ENCODE results near the gene LYG1. TPM values are rescaled to one million over a fixed set of nuclear protein-coding genes. Genes with fewer than 3 reads are reported as not detected.
A peak's percentile ranks its signal among the peaks of the same experiment; 100 is the strongest.

LYG1 gene
- total and polyA plus RNA-seq, 2 of the 13 experiments (the other 11 are each of a cell fraction or from before 2014, with no cell fraction given), result 1.00 to 2.9 TPM

DNA sequence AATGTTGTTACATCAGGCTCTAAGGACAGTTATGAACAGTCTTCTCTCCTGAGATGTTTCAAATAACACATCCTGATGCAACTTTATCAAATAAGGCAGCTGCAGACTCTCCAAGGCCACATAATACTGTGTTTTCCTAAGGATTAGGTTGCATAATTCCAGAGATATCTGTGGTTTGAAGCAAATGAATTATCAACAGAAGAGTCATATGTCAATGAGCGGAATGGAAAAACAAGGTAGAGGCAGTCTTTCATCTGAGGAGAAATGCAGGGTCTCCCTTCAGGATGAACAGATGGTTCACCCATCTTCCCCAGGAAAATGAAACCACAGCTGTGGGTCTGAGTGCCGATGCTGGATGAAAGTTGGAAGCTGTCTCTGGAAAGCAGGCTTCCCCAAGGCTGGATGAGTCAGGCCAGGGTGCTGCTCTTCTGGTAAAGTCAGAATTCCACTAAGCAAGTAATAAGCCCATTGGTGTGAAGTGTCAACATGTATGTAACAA, 22.2 kb downstream of the LYG1 start (continued):
- peak; percentile 94 for TF ChIP-seq MIXL1 (CRISPR knock-in tag; IDR thresholded peaks at IDR 0.05)
- TF ChIP-seq ZBTB8A (CRISPR knock-in tag; IDR thresholded peaks at IDR 0.05; ENCODE audit: borderline replicate concordance, low read depth), result no peak
- TF ChIP-seq, protein P1, sequence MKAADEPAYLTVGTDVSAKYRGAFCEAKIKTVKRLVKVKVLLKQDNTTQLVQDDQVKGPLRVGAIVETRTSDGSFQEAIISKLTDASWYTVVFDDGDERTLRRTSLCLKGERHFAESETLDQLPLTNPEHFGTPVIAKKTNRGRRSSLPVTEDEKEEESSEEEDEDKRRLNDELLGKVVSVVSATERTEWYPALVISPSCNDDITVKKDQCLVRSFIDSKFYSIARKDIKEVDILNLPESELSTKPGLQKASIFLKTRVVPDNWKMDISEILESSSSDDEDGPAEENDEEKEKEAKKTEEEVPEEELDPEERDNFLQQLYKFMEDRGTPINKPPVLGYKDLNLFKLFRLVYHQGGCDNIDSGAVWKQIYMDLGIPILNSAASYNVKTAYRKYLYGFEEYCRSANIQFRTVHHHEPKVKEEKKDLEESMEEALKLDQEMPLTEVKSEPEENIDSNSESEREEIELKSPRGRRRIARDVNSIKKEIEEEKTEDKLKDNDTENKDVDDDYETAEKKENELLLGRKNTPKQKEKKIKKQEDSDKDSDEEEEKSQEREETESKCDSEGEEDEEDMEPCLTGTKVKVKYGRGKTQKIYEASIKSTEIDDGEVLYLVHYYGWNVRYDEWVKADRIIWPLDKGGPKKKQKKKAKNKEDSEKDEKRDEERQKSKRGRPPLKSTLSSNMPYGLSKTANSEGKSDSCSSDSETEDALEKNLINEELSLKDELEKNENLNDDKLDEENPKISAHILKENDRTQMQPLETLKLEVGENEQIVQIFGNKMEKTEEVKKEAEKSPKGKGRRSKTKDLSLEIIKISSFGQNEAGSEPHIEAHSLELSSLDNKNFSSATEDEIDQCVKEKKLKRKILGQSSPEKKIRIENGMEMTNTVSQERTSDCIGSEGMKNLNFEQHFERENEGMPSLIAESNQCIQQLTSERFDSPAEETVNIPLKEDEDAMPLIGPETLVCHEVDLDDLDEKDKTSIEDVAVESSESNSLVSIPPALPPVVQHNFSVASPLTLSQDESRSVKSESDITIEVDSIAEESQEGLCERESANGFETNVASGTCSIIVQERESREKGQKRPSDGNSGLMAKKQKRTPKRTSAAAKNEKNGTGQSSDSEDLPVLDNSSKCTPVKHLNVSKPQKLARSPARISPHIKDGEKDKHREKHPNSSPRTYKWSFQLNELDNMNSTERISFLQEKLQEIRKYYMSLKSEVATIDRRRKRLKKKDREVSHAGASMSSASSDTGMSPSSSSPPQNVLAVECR (CRISPR knock-in tag; IDR thresholded peaks at IDR 0.05; ENCODE audit: borderline replicate concordance), result peak; percentile 41; the same call in 1 of the 2 replicates
- TF ChIP-seq WIZ (CRISPR knock-in tag; IDR thresholded peaks at IDR 0.05), result no peak
- TF ChIP-seq DMAP1 (CRISPR knock-in tag; IDR thresholded peaks at IDR 0.05), result peak; percentile 52; the same call in 1 of the 2 replicates
- TF ChIP-seq TCF12 (IDR thresholded peaks at IDR 0.05), result no peak
- TF ChIP-seq TCF12 (CRISPR knock-in tag; IDR thresholded peaks at IDR 0.05), result 0 out of 2 replicates have a peak, but pooled peaks have one; percentile 53
- TF ChIP-seq, protein P2, sequence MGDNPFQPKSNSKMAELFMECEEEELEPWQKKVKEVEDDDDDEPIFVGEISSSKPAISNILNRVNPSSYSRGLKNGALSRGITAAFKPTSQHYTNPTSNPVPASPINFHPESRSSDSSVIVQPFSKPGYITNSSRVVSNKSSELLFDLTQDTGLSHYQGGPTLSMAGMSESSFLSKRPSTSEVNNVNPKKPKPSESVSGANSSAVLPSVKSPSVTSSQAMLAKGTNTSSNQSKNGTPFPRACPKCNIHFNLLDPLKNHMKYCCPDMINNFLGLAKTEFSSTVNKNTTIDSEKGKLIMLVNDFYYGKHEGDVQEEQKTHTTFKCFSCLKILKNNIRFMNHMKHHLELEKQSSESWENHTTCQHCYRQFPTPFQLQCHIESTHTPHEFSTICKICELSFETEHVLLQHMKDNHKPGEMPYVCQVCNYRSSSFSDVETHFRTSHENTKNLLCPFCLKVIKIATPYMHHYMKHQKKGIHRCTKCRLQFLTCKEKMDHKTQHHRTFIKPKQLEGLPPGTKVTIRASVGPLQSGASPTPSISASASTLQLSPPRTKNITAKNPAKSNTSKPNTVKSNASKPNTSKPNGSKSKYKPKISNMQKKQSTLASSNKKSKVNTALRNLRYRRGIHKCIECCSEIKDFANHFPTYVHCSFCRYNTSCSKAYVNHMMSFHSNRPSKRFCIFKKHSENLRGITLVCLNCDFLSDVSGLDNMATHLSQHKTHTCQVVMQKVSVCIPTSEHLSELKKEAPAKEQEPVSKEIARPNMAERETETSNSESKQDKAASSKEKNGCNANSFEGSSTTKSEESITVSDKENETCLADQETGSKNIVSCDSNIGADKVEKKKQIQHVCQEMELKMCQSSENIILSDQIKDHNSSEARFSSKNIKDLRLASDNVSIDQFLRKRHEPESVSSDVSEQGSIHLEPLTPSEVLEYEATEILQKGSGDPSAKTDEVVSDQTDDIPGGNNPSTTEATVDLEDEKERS (CRISPR knock-in tag; IDR thresholded peaks at IDR 0.05), result peak; percentile 96
- TF ChIP-seq, protein P3, sequence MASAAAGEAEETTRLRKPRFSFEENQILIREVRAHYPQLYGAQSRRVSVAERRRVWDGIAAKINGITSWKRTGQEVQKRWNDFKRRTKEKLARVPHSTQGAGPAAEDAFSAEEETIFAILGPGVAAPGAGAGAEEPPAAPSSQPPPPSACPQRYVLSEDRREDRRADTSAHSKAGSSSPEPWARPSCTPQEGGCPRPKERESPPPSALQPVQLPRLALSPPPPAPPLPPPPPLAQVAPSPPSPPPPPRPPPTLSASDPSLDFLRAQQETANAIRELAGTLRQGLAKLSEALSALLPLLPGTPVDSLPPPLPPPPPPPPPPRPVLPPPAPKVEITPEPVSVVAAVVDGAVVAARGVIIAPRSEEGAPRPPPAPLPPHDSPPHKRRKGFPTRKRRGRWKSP (CRISPR knock-in tag; IDR thresholded peaks at IDR 0.05), result peak; percentile 79; the same call in 1 of the 2 replicates
- TF ChIP-seq CREB1 (IDR thresholded peaks at IDR 0.05), result no peak
- peak; percentile 79 for TF ChIP-seq CREB1 (CRISPR knock-in tag; IDR thresholded peaks at IDR 0.05)
- peak; percentile 58 for TF ChIP-seq ZBTB7B (CRISPR knock-in tag; IDR thresholded peaks at IDR 0.05)
- TF ChIP-seq SIN3A (IDR thresholded peaks at IDR 0.05; ENCODE audit: borderline replicate concordance, low read depth, low read length), result no peak
- TF ChIP-seq NKX3-1 (CRISPR knock-in tag; IDR thresholded peaks at IDR 0.05), result peak; percentile 45; the same call in 1 of the 2 replicates
- peak; percentile 51 for TF ChIP-seq TCF7L2 (IDR thresholded peaks at IDR 0.05; ENCODE audit: low read depth, low read length)
- peak; percentile 53; the same call in 1 of the 2 replicates for TF ChIP-seq ETV5 (CRISPR knock-in tag; IDR thresholded peaks at IDR 0.05; ENCODE audit: borderline replicate concordance)
- TF ChIP-seq, protein P4, sequence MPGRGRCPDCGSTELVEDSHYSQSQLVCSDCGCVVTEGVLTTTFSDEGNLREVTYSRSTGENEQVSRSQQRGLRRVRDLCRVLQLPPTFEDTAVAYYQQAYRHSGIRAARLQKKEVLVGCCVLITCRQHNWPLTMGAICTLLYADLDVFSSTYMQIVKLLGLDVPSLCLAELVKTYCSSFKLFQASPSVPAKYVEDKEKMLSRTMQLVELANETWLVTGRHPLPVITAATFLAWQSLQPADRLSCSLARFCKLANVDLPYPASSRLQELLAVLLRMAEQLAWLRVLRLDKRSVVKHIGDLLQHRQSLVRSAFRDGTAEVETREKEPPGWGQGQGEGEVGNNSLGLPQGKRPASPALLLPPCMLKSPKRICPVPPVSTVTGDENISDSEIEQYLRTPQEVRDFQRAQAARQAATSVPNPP (CRISPR knock-in tag; IDR thresholded peaks at IDR 0.05), result 0 out of 2 replicates have a peak, but pooled peaks have one; percentile 47
- peak; percentile 54; the same call in 1 of the 2 replicates for TF ChIP-seq POGZ (CRISPR knock-in tag; IDR thresholded peaks at IDR 0.05)
- TF ChIP-seq ZNF326 (CRISPR knock-in tag; IDR thresholded peaks at IDR 0.05; ENCODE audit: borderline replicate concordance), result no peak
- TF ChIP-seq CBX1 (IDR thresholded peaks at IDR 0.05; ENCODE audit: low read depth), result no peak
- no peak for TF ChIP-seq POLR2AphosphoS2 (IDR thresholded peaks at IDR 0.05; ENCODE audit: low read depth, low read length)
- TF ChIP-seq SNAPC2 (CRISPR knock-in tag; IDR thresholded peaks at IDR 0.05), result peak; percentile 81; the same call in 1 of the 2 replicates
- TF ChIP-seq TOE1 (CRISPR knock-in tag; IDR thresholded peaks at IDR 0.05), result 0 out of 2 replicates have a peak, but pooled peaks have one; percentile 78
